ENCODE results near the gene APOD.

APOD gene

DNA sequence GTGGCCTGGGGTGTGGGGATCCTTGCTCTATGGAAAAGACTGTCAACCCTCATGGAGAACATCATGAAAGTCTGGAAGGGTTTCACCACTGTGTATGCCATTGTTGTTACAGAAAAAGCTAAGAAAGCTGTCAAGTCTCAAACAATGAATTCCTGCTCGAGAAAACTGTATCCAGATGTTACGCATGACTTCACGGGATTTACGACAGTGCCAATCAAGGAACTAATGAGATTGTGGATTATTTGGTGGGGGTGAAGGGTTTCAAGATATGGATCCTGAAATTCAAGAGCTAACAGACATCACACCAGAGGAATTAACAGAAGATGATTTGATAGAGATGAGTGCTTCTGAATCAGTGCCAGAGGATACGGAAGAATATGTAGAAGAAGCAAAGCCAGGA, 48.4 kb downstream of the APOD start:
- ATAC-seq, result no peak
- TF ChIP-seq ZNF8 (CRISPR knock-in tag; IDR thresholded peaks at IDR 0.05), result no peak
- no peak for TF ChIP-seq OSR1 (CRISPR knock-in tag; IDR thresholded peaks at IDR 0.05)
- TF ChIP-seq ZC3H10 (CRISPR knock-in tag; IDR thresholded peaks at IDR 0.05), result no peak
- TF ChIP-seq CSDC2 (CRISPR knock-in tag; IDR thresholded peaks at IDR 0.05), result no peak
- TF ChIP-seq GLIS3 (CRISPR knock-in tag; IDR thresholded peaks at IDR 0.05), result no peak
- TF ChIP-seq, protein P1, sequence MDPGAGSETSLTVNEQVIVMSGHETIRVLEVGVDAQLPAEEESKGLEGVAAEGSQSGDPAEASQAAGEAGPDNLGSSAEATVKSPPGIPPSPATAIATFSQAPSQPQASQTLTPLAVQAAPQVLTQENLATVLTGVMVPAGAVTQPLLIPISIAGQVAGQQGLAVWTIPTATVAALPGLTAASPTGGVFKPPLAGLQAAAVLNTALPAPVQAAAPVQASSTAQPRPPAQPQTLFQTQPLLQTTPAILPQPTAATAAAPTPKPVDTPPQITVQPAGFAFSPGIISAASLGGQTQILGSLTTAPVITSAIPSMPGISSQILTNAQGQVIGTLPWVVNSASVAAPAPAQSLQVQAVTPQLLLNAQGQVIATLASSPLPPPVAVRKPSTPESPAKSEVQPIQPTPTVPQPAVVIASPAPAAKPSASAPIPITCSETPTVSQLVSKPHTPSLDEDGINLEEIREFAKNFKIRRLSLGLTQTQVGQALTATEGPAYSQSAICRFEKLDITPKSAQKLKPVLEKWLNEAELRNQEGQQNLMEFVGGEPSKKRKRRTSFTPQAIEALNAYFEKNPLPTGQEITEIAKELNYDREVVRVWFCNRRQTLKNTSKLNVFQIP (CRISPR knock-in tag; IDR thresholded peaks at IDR 0.05; ENCODE audit: borderline replicate concordance, low read depth), result no peak
- TF ChIP-seq ZNF565 (CRISPR knock-in tag; conservative IDR thresholded peaks at IDR 0.05; ENCODE audit: low read depth), result no peak
- TF ChIP-seq TOX (CRISPR knock-in tag; IDR thresholded peaks at IDR 0.05; ENCODE audit: borderline replicate concordance), result no peak

DNA sequence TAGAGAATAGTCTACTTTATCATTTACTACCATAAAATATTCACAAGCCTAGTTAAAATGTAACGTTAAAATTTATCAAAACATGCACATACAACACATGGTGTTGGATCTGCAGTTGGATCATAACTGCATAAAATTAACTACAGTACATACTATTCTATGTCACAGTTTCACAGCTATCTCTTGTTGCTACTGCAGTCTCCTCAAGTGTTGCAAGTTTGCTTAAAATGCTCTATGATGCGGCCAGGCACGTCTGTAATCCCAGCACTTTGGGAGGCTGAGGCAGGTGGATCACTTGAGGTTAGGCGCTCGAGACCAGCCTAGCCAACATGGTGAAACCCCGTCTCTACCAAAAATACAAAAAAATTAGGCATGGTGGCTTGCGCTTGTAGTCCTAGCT, 50.9 kb downstream of the APOD start:
- no peak for ATAC-seq

DNA sequence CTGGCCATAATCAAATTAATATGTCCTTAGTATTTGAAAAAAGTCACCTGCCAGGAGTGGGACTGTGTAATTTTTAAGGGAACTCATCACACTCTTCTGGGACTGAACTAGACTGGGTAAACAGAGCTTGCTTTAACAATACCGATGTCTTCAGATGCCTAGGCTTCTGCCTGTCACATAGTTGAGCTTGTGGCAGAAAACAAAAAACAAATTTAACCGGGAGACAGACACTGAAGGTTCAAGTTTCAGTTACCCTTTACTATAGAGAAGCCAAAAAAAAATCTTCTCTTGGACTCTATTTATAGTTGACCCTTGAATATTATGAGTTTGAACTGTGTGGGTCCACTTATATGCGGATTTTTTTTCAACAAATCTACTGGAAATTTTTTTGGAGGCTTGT, 51.4 kb downstream of the APOD start:
- no peak for ATAC-seq

More for the DNA sequence above, 50.9 kb downstream of the APOD start:
- TF ChIP-seq ARNTL (CRISPR knock-in tag; IDR thresholded peaks at IDR 0.05; ENCODE audit: borderline replicate concordance, low read depth), result no peak
- TF ChIP-seq SNAI2 (CRISPR knock-in tag; IDR thresholded peaks at IDR 0.05), result no peak
- TF ChIP-seq, protein P2, sequence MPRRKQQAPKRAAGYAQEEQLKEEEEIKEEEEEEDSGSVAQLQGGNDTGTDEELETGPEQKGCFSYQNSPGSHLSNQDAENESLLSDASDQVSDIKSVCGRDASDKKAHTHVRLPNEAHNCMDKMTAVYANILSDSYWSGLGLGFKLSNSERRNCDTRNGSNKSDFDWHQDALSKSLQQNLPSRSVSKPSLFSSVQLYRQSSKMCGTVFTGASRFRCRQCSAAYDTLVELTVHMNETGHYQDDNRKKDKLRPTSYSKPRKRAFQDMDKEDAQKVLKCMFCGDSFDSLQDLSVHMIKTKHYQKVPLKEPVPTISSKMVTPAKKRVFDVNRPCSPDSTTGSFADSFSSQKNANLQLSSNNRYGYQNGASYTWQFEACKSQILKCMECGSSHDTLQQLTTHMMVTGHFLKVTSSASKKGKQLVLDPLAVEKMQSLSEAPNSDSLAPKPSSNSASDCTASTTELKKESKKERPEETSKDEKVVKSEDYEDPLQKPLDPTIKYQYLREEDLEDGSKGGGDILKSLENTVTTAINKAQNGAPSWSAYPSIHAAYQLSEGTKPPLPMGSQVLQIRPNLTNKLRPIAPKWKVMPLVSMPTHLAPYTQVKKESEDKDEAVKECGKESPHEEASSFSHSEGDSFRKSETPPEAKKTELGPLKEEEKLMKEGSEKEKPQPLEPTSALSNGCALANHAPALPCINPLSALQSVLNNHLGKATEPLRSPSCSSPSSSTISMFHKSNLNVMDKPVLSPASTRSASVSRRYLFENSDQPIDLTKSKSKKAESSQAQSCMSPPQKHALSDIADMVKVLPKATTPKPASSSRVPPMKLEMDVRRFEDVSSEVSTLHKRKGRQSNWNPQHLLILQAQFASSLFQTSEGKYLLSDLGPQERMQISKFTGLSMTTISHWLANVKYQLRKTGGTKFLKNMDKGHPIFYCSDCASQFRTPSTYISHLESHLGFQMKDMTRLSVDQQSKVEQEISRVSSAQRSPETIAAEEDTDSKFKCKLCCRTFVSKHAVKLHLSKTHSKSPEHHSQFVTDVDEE (CRISPR knock-in tag; IDR thresholded peaks at IDR 0.05), result no peak
- TF ChIP-seq TOX (CRISPR knock-in tag; IDR thresholded peaks at IDR 0.05; ENCODE audit: borderline replicate concordance), result no peak
- TF ChIP-seq ZNF565 (CRISPR knock-in tag; conservative IDR thresholded peaks at IDR 0.05; ENCODE audit: low read depth), result no peak
- TF ChIP-seq RARB (CRISPR knock-in tag; IDR thresholded peaks at IDR 0.05), result no peak
- TF ChIP-seq GLIS3 (CRISPR knock-in tag; IDR thresholded peaks at IDR 0.05), result no peak
- no peak for TF ChIP-seq OSR1 (CRISPR knock-in tag; IDR thresholded peaks at IDR 0.05)
- TF ChIP-seq ZNF70 (CRISPR knock-in tag; IDR thresholded peaks at IDR 0.05), result no peak
- TF ChIP-seq, protein P3, sequence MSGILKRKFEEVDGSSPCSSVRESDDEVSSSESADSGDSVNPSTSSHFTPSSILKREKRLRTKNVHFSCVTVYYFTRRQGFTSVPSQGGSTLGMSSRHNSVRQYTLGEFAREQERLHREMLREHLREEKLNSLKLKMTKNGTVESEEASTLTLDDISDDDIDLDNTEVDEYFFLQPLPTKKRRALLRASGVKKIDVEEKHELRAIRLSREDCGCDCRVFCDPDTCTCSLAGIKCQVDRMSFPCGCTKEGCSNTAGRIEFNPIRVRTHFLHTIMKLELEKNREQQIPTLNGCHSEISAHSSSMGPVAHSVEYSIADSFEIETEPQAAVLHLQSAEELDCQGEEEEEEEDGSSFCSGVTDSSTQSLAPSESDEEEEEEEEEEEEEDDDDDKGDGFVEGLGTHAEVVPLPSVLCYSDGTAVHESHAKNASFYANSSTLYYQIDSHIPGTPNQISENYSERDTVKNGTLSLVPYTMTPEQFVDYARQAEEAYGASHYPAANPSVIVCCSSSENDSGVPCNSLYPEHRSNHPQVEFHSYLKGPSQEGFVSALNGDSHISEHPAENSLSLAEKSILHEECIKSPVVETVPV (CRISPR knock-in tag; IDR thresholded peaks at IDR 0.05), result no peak
- TF ChIP-seq, protein P1 (CRISPR knock-in tag; IDR thresholded peaks at IDR 0.05; ENCODE audit: borderline replicate concordance, low read depth), result no peak
- no peak for TF ChIP-seq TCF4 (CRISPR knock-in tag; IDR thresholded peaks at IDR 0.05; ENCODE audit: borderline replicate concordance)
- no peak for TF ChIP-seq PPARA (CRISPR knock-in tag; IDR thresholded peaks at IDR 0.05; ENCODE audit: borderline replicate concordance)
- TF ChIP-seq CSDC2 (CRISPR knock-in tag; IDR thresholded peaks at IDR 0.05), result no peak
- TF ChIP-seq ESRRG (CRISPR knock-in tag; IDR thresholded peaks at IDR 0.05), result no peak
- no peak for TF ChIP-seq ISL1 (CRISPR knock-in tag; IDR thresholded peaks at IDR 0.05)
- TF ChIP-seq ZC3H10 (CRISPR knock-in tag; IDR thresholded peaks at IDR 0.05), result no peak
- no peak for TF ChIP-seq ZNF8 (CRISPR knock-in tag; IDR thresholded peaks at IDR 0.05)

More for the DNA sequence above, 51.4 kb downstream of the APOD start:
- TF ChIP-seq GLIS3 (CRISPR knock-in tag; IDR thresholded peaks at IDR 0.05) (no peak), ZNF565 (CRISPR knock-in tag; conservative IDR thresholded peaks at IDR 0.05; ENCODE audit: low read depth) (no peak), ZNF70 (CRISPR knock-in tag; IDR thresholded peaks at IDR 0.05) (no peak), PPARA (CRISPR knock-in tag; IDR thresholded peaks at IDR 0.05; ENCODE audit: borderline replicate concordance) (no peak), TOX (CRISPR knock-in tag; IDR thresholded peaks at IDR 0.05; ENCODE audit: borderline replicate concordance) (no peak)
- TF ChIP-seq, protein P1 (CRISPR knock-in tag; IDR thresholded peaks at IDR 0.05; ENCODE audit: borderline replicate concordance, low read depth), result no peak
